ENCODE measurements around the gene AEBP2.

DNA sequence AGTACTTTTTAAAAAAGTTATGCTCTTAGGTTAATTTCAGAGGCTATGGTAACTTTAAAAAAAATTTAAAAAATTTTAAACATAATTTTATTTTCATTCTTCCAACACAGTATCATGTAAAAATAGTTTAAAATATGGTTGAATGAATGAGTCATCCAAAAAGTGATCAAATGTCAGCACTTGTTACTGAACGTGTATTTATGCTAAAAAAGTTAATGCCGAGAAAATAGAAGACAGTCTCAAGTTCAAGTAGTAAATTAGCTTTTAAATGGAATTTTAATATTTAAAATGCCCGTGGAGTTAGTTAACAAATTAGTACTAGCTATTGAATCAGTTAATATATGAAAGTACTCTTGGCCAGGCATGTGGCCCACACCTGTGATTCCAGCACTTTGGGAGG, 4.8 kb downstream of the AEBP2 start:
- TF ChIP-seq, protein P1, sequence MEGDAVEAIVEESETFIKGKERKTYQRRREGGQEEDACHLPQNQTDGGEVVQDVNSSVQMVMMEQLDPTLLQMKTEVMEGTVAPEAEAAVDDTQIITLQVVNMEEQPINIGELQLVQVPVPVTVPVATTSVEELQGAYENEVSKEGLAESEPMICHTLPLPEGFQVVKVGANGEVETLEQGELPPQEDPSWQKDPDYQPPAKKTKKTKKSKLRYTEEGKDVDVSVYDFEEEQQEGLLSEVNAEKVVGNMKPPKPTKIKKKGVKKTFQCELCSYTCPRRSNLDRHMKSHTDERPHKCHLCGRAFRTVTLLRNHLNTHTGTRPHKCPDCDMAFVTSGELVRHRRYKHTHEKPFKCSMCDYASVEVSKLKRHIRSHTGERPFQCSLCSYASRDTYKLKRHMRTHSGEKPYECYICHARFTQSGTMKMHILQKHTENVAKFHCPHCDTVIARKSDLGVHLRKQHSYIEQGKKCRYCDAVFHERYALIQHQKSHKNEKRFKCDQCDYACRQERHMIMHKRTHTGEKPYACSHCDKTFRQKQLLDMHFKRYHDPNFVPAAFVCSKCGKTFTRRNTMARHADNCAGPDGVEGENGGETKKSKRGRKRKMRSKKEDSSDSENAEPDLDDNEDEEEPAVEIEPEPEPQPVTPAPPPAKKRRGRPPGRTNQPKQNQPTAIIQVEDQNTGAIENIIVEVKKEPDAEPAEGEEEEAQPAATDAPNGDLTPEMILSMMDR (IDR thresholded peaks at IDR 0.05): no peak
- TF ChIP-seq POLR2AphosphoS5 (IDR thresholded peaks at IDR 0.05) (no peak), POLR2A (IDR thresholded peaks at IDR 0.05) (no peak)
